MG63 (cell line): ENCODE results near the gene SAT1. TPM values are rescaled to one million over a fixed set of nuclear protein-coding genes. Genes with fewer than 3 reads are reported as not detected.
"Not testable (repeated sequence)": the region's sequence is repeated elsewhere in the genome, so short reads cannot be mapped to it uniquely, and the experiment has no call there.

Experiments
- DNase-seq: peaks from one replicate; pipeline ENCODE4 v3.0.0-alpha.2; 2020
- H3K27me3 ChIP-seq: fragments of 250-450 bp; sonication (Bioruptor Pico); 2 replicates; pipeline ENCODE4 v1.5.1; 2020; ENCODE audit warnings: mild to moderate bottlenecking, moderate library complexity
- H3K36me3 ChIP-seq: fragments of 250-450 bp; sonication (Bioruptor Pico); 2 replicates; pipeline ENCODE4 v1.5.1; 2020; ENCODE audit warnings: mild to moderate bottlenecking, moderate library complexity
- H3K4me3 ChIP-seq: fragments of 250-450 bp; sonication (Bioruptor Pico); 2 replicates; pipeline ENCODE4 v1.5.1; 2020; ENCODE audit warnings: mild to moderate bottlenecking, moderate library complexity
- H3K9me3 ChIP-seq: fragments of 250-450 bp; sonication (Bioruptor Pico); 2 replicates; pipeline ENCODE4 v1.5.1; 2020; ENCODE audit warnings: mild to moderate bottlenecking, moderate library complexity
- total RNA-seq: library from RNA; depleted of rRNA; stranded (reverse); fragments of >200 nt; shearing (Covaris generic); gene quantifications from 2 replicates; pipeline ENCODE4 v1.2.3, GENCODE V29; 2014; ENCODE audit warnings: low replicate concordance; rRNA removed

The SAT1 gene
- 62.1 and 85.3 TPM in 2 replicates for total RNA-seq

DNA sequence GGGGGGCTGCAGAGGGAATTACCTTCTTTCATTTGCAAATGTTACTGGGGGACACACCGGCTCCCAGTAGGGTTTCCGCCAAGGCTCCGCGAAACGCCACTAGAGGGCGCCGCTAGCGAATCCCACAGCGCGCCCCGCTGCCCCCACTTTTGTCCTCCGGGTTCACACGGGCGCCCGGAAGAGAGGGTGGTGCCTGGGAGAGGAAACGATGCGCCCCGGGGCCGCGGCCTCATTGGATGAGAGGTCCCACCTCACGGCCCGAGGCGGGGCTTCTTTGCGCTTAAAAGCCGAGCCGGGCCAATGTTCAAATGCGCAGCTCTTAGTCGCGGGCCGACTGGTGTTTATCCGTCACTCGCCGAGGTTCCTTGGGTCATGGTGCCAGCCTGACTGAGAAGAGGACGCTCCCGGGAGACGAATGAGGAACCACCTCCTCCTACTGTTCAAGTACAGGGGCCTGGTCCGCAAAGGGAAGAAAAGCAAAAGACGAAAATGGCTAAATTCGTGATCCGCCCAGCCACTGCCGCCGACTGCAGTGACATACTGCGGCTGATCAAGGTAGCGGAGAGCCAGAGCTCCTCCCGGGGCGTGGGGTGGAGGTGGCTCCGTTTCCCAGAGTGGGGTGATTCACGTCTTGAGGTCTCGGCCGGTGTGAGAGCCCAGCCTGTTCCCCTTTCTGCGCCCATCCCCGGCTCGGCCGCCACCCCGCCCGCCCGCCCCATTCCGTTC lies at the start of gene SAT1:
SAT1 (plus strand) TSS at position 311 of the 726 bp plus-strand sequence; CDS start at position 490, 179 bp downstream.
- H3K9me3 ChIP-seq: no peaks in the 10 kb centered on the region
- peak within 1 kb of the TSS; percentile 61 for H3K4me3 ChIP-seq
- no peaks in the 10 kb centered on the region for H3K27me3 ChIP-seq
- peaks cover 7% of the 10 kb centered on the region for H3K36me3 ChIP-seq
- DNase-seq: peak; percentile 96

DNA sequence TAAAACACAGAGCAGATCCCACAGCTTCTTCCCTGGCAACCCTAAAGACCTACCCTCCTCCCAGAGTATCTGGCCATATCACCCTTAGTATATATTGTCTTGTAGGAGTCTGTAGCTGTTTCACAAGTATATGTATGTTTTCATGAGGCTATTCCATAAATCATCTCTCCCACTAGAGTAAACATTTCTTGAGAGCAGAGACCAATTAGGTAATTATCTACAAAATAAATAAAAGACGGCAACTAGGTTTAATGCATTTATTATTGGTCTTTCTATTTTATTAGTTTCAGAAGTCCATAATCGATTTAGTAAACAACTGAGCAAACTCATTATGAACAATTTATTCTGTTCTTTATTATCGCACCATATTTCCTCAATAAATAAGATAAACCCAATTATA lies 46.9 kb upstream of the SAT1 start:
- Histone ChIP-seq H3K27me3 (no peaks in the 10 kb centered on the region), H3K4me3 (no peak overlapping the region), H3K9me3 (no peaks in the 10 kb centered on the region), H3K36me3 (peaks cover 25% of the 10 kb centered on the region)
- no peak for DNase-seq

DNA sequence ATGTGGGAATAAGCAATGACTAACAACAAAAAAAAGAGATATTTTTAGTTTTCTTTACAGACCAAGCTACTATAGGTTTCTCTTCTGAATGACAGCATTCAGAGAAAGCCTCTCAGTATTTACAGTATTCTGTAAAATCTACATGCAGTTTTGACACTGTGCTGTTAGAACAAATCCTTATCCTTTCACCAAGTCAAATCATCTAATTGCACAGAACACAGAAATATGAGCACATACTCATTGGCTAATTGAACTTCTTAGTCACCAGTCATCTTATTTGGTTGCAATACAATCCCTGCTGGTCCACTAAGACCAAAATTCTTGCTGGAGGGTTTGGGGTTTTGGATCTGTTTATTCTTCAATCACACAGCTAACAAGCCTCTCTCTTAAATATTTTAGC lies 45.6 kb upstream of the SAT1 start:
- no peak for DNase-seq
- H3K4me3 ChIP-seq: no peak overlapping the region
- peaks cover 16% of the 10 kb centered on the region for H3K36me3 ChIP-seq
- H3K27me3 ChIP-seq: no peaks in the 10 kb centered on the region
- H3K9me3 ChIP-seq: no peaks in the 10 kb centered on the region

DNA sequence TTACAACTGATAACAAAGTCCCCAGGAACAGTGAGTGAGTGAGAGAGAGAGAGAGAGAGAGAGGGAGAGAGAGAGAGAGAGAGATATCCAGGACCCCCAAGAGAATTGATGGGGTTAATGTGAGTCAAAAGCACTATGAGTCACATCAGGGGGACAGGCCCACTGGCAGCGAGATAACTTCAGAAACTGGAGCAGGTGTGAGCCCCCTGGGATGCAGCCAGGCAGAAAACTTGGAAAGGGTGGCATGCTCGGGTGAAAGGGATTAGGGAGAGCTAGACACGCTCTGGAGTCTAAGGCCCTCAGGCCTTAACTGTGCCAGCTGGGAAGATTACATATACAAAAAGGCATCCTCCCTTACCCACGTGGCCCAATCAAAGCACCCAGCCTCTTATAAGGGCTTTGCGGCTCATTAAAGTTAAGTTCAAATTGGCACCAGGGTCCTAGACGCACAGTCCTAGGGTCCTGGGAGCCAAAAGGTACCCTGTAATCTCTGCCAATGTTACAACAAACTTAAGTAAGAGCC lies 40.7 kb upstream of the SAT1 start:
- Histone ChIP-seq H3K4me3 (peak overlapping the region; percentile 88), H3K36me3 (no peaks in the 10 kb centered on the region; the same call in 1 of the 2 replicates), H3K9me3 (no peaks in the 10 kb centered on the region), H3K27me3 (no peaks in the 10 kb centered on the region)
- peak; percentile 84 for DNase-seq

DNA sequence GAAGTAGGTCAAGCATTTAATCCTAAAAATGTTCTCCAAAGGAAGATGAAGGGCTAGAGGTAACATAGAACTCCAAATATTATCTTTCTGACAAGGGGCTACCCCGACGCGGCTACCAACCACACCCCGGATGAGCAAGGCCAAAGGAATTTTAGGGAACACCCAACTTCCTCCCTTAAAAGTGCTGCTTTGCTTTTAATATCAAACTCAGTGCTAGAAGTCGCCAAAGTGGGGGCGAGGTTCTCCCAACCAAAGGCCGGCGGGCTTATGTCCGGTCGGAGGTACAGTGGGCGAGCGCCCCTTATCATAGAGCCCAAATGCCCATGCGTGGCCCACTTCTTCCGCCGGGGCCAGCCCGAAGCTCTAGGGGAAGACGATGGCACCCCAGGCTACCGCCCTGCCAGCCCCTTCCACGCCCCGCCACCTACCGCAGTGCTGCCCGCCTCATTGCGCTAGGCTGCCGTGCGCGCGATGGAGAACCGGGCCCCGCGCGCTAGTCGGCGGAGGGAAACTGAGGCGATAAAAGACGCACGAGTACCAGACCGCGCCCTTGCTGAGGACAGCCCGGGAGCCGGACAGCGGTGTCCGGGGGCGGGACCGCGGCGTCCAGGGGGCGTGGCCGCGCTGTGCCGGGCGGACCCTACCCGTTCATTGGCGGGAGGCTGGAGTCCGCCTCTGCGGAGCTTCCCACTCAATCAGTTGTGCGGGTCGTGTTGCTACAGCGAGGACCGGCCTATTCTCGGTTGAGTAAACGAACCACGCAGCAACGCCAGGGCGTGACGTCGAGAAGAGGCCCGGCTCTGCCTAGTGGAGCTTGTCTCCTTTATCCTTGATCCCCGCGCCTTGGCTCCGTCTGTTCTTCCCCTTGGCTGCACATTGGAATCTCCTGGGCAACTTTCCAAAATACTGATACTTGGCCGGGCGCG lies 40.0 kb upstream of the SAT1 start, which contains the start of gene ACOT9:
ACOT9 (minus strand) TSS at position 580 of the 926 bp plus-strand sequence; CDS start at position 448, 132 bp downstream.
- no peaks in the 10 kb centered on the region for H3K9me3 ChIP-seq
- H3K4me3 ChIP-seq: peak within 1 kb of the TSS; percentile 88
- peak; percentile 98 for DNase-seq
- H3K36me3 ChIP-seq: no peaks in the 10 kb centered on the region; the same call in 1 of the 2 replicates
- H3K27me3 ChIP-seq: no peaks in the 10 kb centered on the region

DNA sequence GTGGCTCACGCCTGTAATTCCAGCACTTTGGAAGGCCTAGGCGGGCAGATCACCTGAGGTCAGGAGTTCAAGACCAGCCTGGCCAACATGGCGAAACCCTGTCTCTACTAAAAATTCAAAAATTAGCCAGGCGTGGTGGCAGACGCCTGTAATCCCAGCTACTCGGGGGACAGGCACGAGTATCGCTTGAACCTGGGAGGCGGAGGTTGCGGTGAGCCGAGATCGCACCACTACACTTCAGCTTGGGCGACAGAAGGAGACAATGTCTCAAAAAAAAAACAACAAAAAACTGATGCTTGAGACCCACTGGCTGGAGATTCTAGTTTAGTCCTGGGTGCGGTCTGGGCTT lies 39.4 kb upstream of the SAT1 start:
- peak overlapping the region; percentile 88 for H3K4me3 ChIP-seq
- H3K36me3 ChIP-seq, H3K27me3 ChIP-seq, DNase-seq, H3K9me3 ChIP-seq: not testable (repeated sequence)

DNA sequence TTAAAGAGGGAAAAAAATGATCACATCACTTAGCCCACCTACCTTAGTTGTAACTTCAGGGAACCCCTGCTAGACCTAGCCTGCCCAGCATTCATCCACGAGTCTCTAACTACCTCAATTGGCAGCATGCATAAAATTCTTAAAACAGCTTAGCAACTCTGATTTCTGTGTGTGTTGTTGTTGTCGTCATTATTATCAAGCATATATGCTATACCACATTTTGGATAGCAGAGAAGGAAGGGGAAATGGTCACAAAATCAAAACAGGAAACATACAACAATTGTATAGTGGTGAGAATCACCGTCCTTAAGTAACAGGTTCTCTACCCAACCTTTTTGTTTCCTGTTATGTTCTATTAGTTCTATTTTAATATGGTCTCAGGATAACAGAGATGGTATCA lies 37.2 kb upstream of the SAT1 start:
- no peak for DNase-seq
- no peaks in the 10 kb centered on the region for H3K9me3 ChIP-seq
- no peaks in the 10 kb centered on the region; the same call in 1 of the 2 replicates for H3K36me3 ChIP-seq
- H3K4me3 ChIP-seq: no peak overlapping the region
- H3K27me3 ChIP-seq: no peaks in the 10 kb centered on the region

DNA sequence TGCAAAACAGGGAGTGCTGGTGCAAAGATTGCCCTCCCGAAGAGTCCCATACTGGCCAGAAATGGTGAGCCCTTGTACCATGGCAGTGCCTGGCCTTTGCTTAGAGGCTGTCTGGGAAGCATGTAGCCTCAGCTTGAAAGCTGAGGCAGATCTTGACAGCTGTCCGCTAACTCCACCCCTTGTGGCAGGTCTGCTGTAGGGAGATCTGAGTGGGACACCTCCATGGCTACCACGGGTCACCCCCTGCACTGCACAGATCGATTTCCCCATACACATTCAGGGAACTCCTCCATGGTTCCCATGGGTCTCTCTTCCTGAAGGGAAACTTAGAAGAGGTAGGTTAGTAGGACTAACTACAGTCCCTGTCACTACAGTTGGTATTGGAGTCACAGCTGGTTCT lies 33.8 kb upstream of the SAT1 start:
- no peaks in the 10 kb centered on the region for H3K36me3 ChIP-seq
- H3K9me3 ChIP-seq: no peaks in the 10 kb centered on the region
- H3K27me3 ChIP-seq: no peaks in the 10 kb centered on the region
- no peak for DNase-seq
- no peak overlapping the region for H3K4me3 ChIP-seq

DNA sequence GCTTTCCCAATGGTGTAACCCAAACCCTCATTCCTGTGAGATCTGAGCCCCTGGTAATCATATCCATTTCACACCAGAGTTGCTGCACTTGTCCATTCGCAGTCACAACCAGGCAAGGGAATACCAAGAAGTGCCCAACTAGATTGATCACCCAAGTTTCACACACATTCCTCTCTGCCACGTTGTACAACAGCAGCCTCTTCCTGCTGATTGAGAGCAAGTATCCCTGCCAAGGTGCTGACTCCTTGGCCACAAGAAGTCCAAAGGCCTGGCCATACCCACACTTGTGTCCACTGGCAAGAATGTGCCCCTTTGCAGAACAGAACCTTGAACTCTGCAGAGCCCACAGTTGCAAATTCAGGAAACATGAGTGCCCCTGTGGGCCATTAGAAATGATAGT lies 33.4 kb upstream of the SAT1 start:
- peak; percentile 34 for DNase-seq
- Histone ChIP-seq H3K27me3 (no peaks in the 10 kb centered on the region), H3K9me3 (no peaks in the 10 kb centered on the region), H3K36me3 (no peaks in the 10 kb centered on the region), H3K4me3 (no peak overlapping the region)

DNA sequence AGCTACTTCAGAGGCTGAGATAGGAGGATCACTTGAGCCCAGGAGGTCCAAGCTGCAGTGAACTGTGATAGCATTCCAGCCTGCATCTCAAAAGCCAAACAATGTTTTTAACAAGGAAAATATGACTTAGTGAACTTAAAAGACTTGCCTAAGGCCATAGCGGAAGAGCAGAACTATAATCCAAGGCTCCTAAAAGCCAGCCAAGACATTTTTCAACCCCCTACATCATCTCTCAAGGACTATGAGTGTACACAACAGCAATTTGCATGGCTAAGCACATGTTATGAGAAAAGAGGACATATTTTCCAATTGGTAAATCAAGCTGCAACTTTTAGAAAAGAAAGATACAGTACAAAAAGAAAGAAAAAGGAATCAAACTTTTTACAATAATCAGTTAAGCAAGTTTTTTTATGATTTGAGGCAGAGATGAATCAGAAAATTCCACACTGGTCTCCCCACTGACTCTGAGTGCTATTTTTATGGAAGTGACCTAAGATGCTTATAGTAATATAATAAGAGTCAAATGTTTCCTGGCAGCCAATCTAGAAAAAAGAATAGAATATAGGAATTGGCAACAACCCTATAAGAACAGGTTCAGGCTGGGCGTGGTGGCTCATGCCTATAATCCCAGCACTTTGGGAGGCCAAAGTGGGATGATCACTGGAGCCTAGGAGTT lies 30.1 kb upstream of the SAT1 start:
- no peak overlapping the region for H3K4me3 ChIP-seq
- H3K9me3 ChIP-seq: no peaks in the 10 kb centered on the region
- H3K36me3 ChIP-seq: no peaks in the 10 kb centered on the region
- no peaks in the 10 kb centered on the region for H3K27me3 ChIP-seq
- peak; percentile 53 for DNase-seq

DNA sequence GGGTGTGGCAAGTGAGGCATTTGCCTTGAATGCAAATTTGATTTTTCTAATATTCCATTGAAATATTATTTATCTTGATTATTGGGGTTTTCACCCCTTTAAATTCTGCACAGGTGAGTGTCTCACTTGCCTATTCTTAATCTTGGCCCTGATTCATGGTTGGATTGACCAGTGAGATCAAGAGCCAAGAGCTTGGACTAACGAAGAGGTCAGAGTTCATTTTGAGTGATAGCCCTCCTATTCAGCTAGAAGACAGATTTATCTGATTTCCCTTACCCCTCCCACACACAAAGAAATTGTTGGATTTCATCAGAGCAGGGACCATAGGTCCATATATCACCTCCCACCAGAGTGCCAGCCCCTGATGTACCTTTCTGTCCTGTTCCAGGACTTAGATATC lies 28.3 kb upstream of the SAT1 start:
- no peaks in the 10 kb centered on the region for H3K36me3 ChIP-seq
- no peaks in the 10 kb centered on the region for H3K27me3 ChIP-seq
- no peak for DNase-seq
- no peak overlapping the region for H3K4me3 ChIP-seq
- no peaks in the 10 kb centered on the region for H3K9me3 ChIP-seq

DNA sequence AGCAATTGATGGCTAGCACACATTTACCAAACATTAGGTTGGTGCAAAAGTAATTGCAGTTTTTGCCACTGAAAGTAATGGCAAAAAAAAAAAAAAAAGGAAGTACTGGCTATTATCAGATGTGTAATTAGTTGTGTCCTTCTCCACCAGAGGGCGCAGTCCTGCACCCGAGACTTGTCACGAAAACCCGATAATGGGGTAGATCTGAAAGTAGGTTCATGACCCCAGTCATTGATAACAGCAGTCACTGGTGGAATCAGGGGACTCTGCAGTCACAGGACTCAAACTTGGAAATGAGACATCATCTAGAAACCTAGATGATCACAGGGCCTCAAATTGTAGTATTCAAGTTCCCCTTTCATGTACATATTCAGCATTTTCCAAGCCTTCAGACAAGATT lies 26.8 kb upstream of the SAT1 start:
- Histone ChIP-seq H3K4me3 (no peak overlapping the region), H3K36me3 (no peaks in the 10 kb centered on the region), H3K9me3 (no peaks in the 10 kb centered on the region), H3K27me3 (no peaks in the 10 kb centered on the region)
- DNase-seq: peak; percentile 36

DNA sequence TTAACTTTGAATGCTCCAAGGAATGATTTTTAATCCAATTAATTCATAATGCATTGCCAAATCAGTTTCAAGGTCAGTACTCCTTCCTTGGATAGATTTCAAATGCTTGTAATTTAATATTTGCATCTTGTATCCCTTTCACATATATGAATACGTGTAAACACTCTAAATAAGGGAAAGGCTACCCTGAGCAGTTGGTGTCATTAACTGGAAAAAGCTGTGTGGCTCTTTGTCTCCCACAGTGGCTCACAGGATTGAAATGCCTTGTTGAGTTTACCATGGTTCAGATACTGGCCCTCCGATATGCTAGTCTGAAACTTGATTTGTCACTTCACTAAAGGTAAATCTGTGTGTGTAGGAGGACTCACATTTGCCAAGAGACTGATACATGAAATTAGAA lies 23.2 kb upstream of the SAT1 start:
- Histone ChIP-seq H3K27me3 (no peaks in the 10 kb centered on the region), H3K9me3 (no peaks in the 10 kb centered on the region), H3K36me3 (no peaks in the 10 kb centered on the region), H3K4me3 (no peak overlapping the region)
- DNase-seq: no peak

DNA sequence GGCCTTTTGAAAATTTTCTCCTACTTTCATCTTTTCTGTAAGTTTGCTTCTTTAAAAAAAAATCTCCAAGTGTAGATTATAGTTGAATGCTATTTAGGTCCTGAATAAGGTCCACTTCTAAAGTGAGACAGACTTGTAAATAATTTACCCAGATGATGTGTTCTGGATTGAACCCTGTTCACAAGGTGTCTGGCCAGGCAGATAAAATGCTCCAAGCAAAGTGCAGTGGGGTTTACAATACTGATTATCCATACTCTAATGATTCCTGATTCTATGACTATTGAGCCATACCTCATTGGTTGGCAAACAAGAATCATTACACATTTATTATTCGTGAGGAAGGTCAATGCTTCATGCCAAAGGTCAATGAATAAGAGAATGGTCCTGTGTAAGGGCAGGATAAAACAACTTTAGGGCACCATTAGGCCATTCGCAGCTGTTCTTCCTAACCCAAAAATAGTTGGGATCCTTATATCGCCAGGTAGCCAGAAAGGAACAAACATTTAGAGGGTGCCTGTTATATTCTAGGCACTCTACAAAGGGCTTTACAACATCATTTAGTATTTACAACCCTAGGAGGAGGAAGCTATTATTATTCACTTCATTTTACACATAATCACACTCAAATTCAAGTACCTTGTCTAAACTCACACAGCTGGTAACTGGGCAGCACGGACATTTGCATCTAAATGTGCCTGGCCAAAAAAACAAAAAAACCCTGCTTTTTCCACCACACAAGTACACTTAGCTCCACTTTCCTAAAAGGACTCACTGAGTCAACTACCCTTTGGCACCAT lies 18.6 kb upstream of the SAT1 start:
- no peak overlapping the region for H3K4me3 ChIP-seq
- no peaks in the 10 kb centered on the region for H3K27me3 ChIP-seq
- H3K36me3 ChIP-seq: no peaks in the 10 kb centered on the region
- no peaks in the 10 kb centered on the region for H3K9me3 ChIP-seq
- DNase-seq: no peak

DNA sequence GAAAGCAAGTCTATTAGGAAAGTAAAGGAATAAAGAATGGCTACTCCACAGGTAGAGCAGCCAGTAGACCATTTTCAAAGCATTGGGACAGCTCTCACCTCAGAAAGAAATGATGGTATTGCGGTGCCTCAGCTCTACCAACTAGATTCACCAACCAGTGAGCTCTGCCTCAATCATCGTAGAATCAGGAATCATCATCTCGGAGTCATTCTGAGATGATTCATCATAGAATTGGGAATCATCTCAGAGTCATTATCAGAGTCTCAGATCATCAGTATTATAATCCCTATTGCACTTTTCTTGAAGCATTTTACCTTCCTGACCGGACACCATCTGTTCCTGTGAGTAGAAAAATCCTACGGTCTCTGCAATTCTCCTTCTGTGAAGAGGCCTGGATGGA lies 17.5 kb upstream of the SAT1 start:
- Histone ChIP-seq H3K9me3 (no peaks in the 10 kb centered on the region), H3K27me3 (no peaks in the 10 kb centered on the region), H3K4me3 (no peak overlapping the region), H3K36me3 (no peaks in the 10 kb centered on the region)
- DNase-seq: no peak

DNA sequence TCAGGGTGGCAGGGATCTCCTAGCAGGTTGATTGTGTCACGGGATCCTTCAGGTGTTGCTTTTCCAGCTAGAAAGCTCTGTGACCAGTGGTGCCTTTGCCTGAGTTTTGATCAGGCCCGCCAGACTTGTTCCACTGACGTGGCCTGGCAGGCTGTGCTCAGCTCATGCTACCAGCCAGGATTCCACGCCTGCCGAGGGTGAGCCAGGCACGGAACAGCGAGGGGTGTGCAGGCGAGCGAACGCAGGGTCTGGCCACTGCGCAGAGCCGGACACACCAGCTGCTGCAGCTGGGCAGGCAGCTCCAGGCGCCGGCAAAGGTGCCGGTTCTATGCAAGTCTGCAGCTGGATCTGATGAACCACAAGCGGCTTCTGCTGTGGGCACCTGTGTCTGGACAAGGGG lies 17.1 kb upstream of the SAT1 start:
- Histone ChIP-seq H3K9me3 (no peaks in the 10 kb centered on the region), H3K36me3 (no peaks in the 10 kb centered on the region), H3K4me3 (no peak overlapping the region), H3K27me3 (no peaks in the 10 kb centered on the region)
- no peak for DNase-seq
